H9 (cell line): ENCODE measurements around the gene TMEM54. TPM values are rescaled to one million over a fixed set of nuclear protein-coding genes. Genes with fewer than 3 reads are reported as not detected.

Experiments used
- DNase-seq: peaks from one replicate; pipeline ENCODE4 v3.0.0-alpha.2; 2017
- H2AFZ ChIP-seq: one replicate; pipeline ENCODE4 v1.6.1; 2013; ENCODE audit warnings: mild to moderate bottlenecking, low read length, control low read depth, moderate library complexity
- H2AK5ac ChIP-seq: 2 replicates; pipeline ENCODE4 v1.6.1; 2013; ENCODE audit warnings: low read length, control low read depth, mixed read lengths; ENCODE audit not compliant: insufficient read length
- H2BK120ac ChIP-seq: one replicate; pipeline ENCODE4 v1.6.1; 2013; ENCODE audit warnings: low read depth, mild to moderate bottlenecking, low read length, control low read depth, inconsistent platforms; ENCODE audit not compliant: poor library complexity, severe bottlenecking
- H2BK12ac ChIP-seq: 2 replicates; pipeline ENCODE4 v1.6.1; 2013; ENCODE audit warnings: low read length, control low read depth, mixed read lengths, low read depth; ENCODE audit not compliant: insufficient read length
- H2BK15ac ChIP-seq: 2 replicates; pipeline ENCODE4 v1.6.1; 2013; ENCODE audit warnings: low read depth, low read length, control low read depth
- H2BK20ac ChIP-seq: one replicate; pipeline ENCODE4 v1.6.1; 2013; ENCODE audit warnings: low read depth, mild to moderate bottlenecking, low read length, control low read depth, inconsistent platforms; ENCODE audit not compliant: poor library complexity, severe bottlenecking
- H2BK5ac ChIP-seq: 2 replicates; pipeline ENCODE4 v1.6.1; 2013; ENCODE audit warnings: low read length, control low read depth, mixed read lengths; ENCODE audit not compliant: insufficient read length
- H3K14ac ChIP-seq: 2 replicates; pipeline ENCODE4 v1.6.1; 2013; ENCODE audit warnings: low read length, control low read depth; ENCODE audit not compliant: insufficient read depth
- H3K18ac ChIP-seq: 2 replicates; pipeline ENCODE4 v1.6.1; 2013; ENCODE audit warnings: low read depth, mild to moderate bottlenecking, mixed read lengths, low read length, control low read depth; ENCODE audit not compliant: insufficient read length
- H3K23ac ChIP-seq: 2 replicates; pipeline ENCODE4 v1.6.1; 2013; ENCODE audit warnings: low read length, control low read depth, mixed read lengths, low read depth; ENCODE audit not compliant: insufficient read length
- H3K23me2 ChIP-seq: 2 replicates; pipeline ENCODE4 v1.6.1; 2013; ENCODE audit warnings: low read depth, mild to moderate bottlenecking, mixed read lengths, low read length, control low read depth; ENCODE audit not compliant: insufficient read length, poor library complexity, severe bottlenecking
- H3K27ac ChIP-seq: 2 replicates; pipeline ENCODE4 v1.5.1; 2013; ENCODE audit warnings: low read length, control low read depth, mixed read lengths, low read depth; ENCODE audit not compliant: insufficient read length
- H3K27me3 ChIP-seq: 2 replicates; pipeline ENCODE4 v1.6.1; 2013; ENCODE audit warnings: low read length, control low read depth, inconsistent platforms; ENCODE audit not compliant: insufficient read depth
- H3K4ac ChIP-seq: 2 replicates; pipeline ENCODE4 v1.6.1; 2013; ENCODE audit warnings: low read depth, mild to moderate bottlenecking, control low read depth, inconsistent platforms, low read length, moderate library complexity
- H3K4me1 ChIP-seq: 2 replicates; pipeline ENCODE4 v1.6.1; 2013; ENCODE audit warnings: low read length, control low read depth, inconsistent platforms; ENCODE audit not compliant: insufficient read depth
- H3K4me2 ChIP-seq: 2 replicates; pipeline ENCODE4 v1.6.1; 2013; ENCODE audit warnings: low read length, control low read depth, mixed read lengths; ENCODE audit not compliant: insufficient read length, insufficient read depth
- H3K56ac ChIP-seq: 2 replicates; pipeline ENCODE4 v1.6.1; 2013; ENCODE audit warnings: low read depth, mild to moderate bottlenecking, mixed read lengths, low read length, control low read depth; ENCODE audit not compliant: insufficient read length
- H3K79me1 ChIP-seq: 2 replicates; pipeline ENCODE4 v1.6.1; 2013; ENCODE audit warnings: low read depth, mild to moderate bottlenecking, moderate library complexity, low read length, control low read depth, inconsistent platforms; ENCODE audit not compliant: insufficient read depth, poor library complexity, severe bottlenecking
- H3K79me2 ChIP-seq: 2 replicates; pipeline ENCODE4 v1.6.1; 2013; ENCODE audit warnings: low read length, control low read depth, inconsistent platforms; ENCODE audit not compliant: insufficient read depth
- H3K9ac ChIP-seq: 2 replicates; pipeline ENCODE4 v1.6.1; 2013; ENCODE audit warnings: low read length, control low read depth, mixed read lengths; ENCODE audit not compliant: insufficient read length; ENCODE audit errors: extremely low read depth
- H3K9me3 ChIP-seq: one replicate; pipeline ENCODE4 v1.6.1; 2013; ENCODE audit warnings: low read depth, low read length, inconsistent platforms; ENCODE audit not compliant: control insufficient read depth
- H3T11ph ChIP-seq: one replicate; pipeline ENCODE4 v1.6.1; 2013; ENCODE audit warnings: mild to moderate bottlenecking, low read length, control low read depth, inconsistent platforms
- H4K20me1 ChIP-seq: one replicate; pipeline ENCODE4 v1.6.1; 2013; ENCODE audit not compliant: control insufficient read depth, insufficient read length, insufficient read depth
- H4K5ac ChIP-seq: 2 replicates; pipeline ENCODE4 v1.6.1; 2013; ENCODE audit warnings: low read depth, mild to moderate bottlenecking, mixed read lengths, low read length, control low read depth; ENCODE audit not compliant: insufficient read length
- H4K8ac ChIP-seq: replicated peaks from 2 replicates; pipeline ENCODE4 v1.6.1; 2013; ENCODE audit warnings: low read length, control low read depth, mixed read lengths, low read depth; ENCODE audit not compliant: insufficient read length
- H4K91ac ChIP-seq: 2 replicates; pipeline ENCODE4 v1.6.1; 2013; ENCODE audit warnings: low read depth, mild to moderate bottlenecking, moderate library complexity, mixed read lengths, low read length, control low read depth; ENCODE audit not compliant: insufficient read length
- H3K27ac Mint-ChIP-seq, 3 experiments: 2 replicates in 2 of 3; 3 replicates in 1 of 3; pipeline ENCODE4 v1.8.0; 2020 to 2021; ENCODE audit warnings: mixed read lengths in 3 of 3, mild to moderate bottlenecking in 1 of 3, moderate library complexity in 1 of 3
- H3K27me3 Mint-ChIP-seq: 2 replicates; pipeline ENCODE4 v1.8.0; 2021; ENCODE audit warnings: low read depth, mild to moderate bottlenecking, moderate library complexity, mixed read lengths
- H3K36me3 Mint-ChIP-seq, 3 experiments: 2 replicates in 2 of 3; 3 replicates in 1 of 3; pipeline ENCODE4 v1.8.0; 2020 to 2021; ENCODE audit warnings: low read depth in 3 of 3, mixed read lengths in 3 of 3; ENCODE audit not compliant: insufficient read depth in 1 of 3
- H3K4me1 Mint-ChIP-seq, 2 experiments: 2 replicates each; pipeline ENCODE4 v1.8.0; 2020; ENCODE audit warnings: mixed read lengths in 2 of 2
- H3K4me3 Mint-ChIP-seq, 2 experiments: 2 replicates in 1 of 2; 3 replicates in 1 of 2; pipeline ENCODE4 v1.8.0; 2020 to 2021; ENCODE audit warnings: mild to moderate bottlenecking in 2 of 2, mixed read lengths in 2 of 2, moderate library complexity in 1 of 2
- H3K9me3 Mint-ChIP-seq, 2 experiments: 2 replicates in 1 of 2; 3 replicates in 1 of 2; pipeline ENCODE4 v1.8.0; 2020; ENCODE audit warnings: mild to moderate bottlenecking in 2 of 2, mixed read lengths in 2 of 2, moderate library complexity in 1 of 2
- WGBS: extraction: QIAGEN DNeasy Blood & Tissue Kit; methylation state at CpG from one replicate; pipeline ENCODE4 v1.1.7; 2013; ENCODE audit warnings: missing lambda C conversion rate, low lambda C conversion rate, mixed read lengths; ENCODE audit not compliant: insufficient read length; ENCODE audit errors: extremely low coverage; 5-methylcytosine and 5-hydroxymethylcytosine counted together
- total RNA-seq: library from RNA; stranded (reverse); gene quantifications from 2 replicates; pipeline ENCODE4 v1.2.1, GENCODE V29; 2021
- TF ChIP-seq, protein P1 (sequence below): fragments of 200-600 bp; sonication (generic); conservative IDR thresholded peaks from 3 replicates; pipeline ENCODE4 v1.8.0; 2021; ENCODE audit warnings: antibody characterized with exemption, mild to moderate bottlenecking

TMEM54 gene
- total RNA-seq, 1 experiment from 2014 or later, result 17.2 TPM

DNA sequence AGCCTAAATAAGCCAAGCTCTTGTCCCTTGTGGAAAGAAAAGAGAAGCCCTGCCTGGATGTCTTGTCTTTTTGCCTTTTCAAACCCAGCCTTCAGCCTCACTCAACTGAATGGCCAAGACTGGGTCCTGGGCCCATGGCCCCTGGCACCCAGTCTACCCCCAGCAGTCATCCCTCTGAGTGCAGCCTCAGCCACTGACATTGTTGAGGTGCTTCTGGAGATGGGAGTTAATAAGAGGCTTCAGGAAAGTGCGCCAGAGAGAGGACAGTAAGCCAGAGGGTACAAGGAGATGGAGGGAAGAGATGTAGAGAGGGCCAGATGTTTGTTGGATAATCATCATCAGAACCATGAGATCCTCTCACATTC is 37.3 kb downstream of the TMEM54 start:
- peaks cover 8 to 26% (median 18%) of the 10 kb centered on the region in 3 experiments for H3K36me3 Mint-ChIP-seq
- H2AFZ ChIP-seq, result no peak overlapping the region
- TF ChIP-seq, protein P1, sequence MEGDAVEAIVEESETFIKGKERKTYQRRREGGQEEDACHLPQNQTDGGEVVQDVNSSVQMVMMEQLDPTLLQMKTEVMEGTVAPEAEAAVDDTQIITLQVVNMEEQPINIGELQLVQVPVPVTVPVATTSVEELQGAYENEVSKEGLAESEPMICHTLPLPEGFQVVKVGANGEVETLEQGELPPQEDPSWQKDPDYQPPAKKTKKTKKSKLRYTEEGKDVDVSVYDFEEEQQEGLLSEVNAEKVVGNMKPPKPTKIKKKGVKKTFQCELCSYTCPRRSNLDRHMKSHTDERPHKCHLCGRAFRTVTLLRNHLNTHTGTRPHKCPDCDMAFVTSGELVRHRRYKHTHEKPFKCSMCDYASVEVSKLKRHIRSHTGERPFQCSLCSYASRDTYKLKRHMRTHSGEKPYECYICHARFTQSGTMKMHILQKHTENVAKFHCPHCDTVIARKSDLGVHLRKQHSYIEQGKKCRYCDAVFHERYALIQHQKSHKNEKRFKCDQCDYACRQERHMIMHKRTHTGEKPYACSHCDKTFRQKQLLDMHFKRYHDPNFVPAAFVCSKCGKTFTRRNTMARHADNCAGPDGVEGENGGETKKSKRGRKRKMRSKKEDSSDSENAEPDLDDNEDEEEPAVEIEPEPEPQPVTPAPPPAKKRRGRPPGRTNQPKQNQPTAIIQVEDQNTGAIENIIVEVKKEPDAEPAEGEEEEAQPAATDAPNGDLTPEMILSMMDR, result no peak
- no peaks in the 10 kb centered on the region for H3K79me1 ChIP-seq
- WGBS, result no CpG with 5 or more reads among the region's 1 CpG
- no peak overlapping the region for H2BK5ac ChIP-seq
- H4K8ac ChIP-seq, result no peak overlapping the region
- no peaks in the 10 kb centered on the region for H3K4me1 ChIP-seq
- H2BK20ac ChIP-seq, result no peak overlapping the region
- no peaks in the 10 kb centered on the region for H3K9me3 ChIP-seq
- H3K18ac ChIP-seq, result no peak overlapping the region
- 0 out of 7 replicates have a peak overlapping the region, but pooled peaks of 1 of the 3 experiments have one; percentile 42 for H3K27ac Mint-ChIP-seq
- H3K9ac ChIP-seq, result no peak overlapping the region
- H3K14ac ChIP-seq, result no peak overlapping the region
- no peak overlapping the region for H2BK15ac ChIP-seq
- no peak overlapping the region for H4K5ac ChIP-seq
- no peak overlapping the region for H3K4me3 Mint-ChIP-seq
- H2BK120ac ChIP-seq, result no peak overlapping the region
- H3K23ac ChIP-seq, result no peak overlapping the region
- H3K23me2 ChIP-seq, result no peaks in the 10 kb centered on the region
- H4K91ac ChIP-seq, result no peak overlapping the region
- H3K27me3 Mint-ChIP-seq, result peaks cover 8% of the 10 kb centered on the region
- no peak overlapping the region for H3K4ac ChIP-seq
- no peak overlapping the region for H3K4me2 ChIP-seq
- H3K27ac ChIP-seq, result no peak overlapping the region
- no peak overlapping the region for H3T11ph ChIP-seq
- no peak overlapping the region for H2BK12ac ChIP-seq
- no peaks in the 10 kb centered on the region for H3K9me3 Mint-ChIP-seq
- no peak overlapping the region for H3K56ac ChIP-seq
- H3K79me2 ChIP-seq, result no peaks in the 10 kb centered on the region
- peaks cover 3 to 6% of the 10 kb centered on the region in 2 experiments; a peak in 3 of 4 replicates for H3K4me1 Mint-ChIP-seq
- H3K27me3 ChIP-seq, result 0 out of 2 replicates have a peak, but pooled peaks cover 2% of the 10 kb centered on the region
- H2AK5ac ChIP-seq, result no peak overlapping the region
- H4K20me1 ChIP-seq, result no peaks in the 10 kb centered on the region
- no peak for DNase-seq
